ENCODE data around the gene NAB2. TPM values are rescaled to one million over a fixed set of nuclear protein-coding genes. Genes with fewer than 3 reads are reported as not detected.

The NAB2 gene
- total RNA-seq, 4 donors from 2014 or later = 44.1 to 89.6 (median 64.6) TPM

DNA sequence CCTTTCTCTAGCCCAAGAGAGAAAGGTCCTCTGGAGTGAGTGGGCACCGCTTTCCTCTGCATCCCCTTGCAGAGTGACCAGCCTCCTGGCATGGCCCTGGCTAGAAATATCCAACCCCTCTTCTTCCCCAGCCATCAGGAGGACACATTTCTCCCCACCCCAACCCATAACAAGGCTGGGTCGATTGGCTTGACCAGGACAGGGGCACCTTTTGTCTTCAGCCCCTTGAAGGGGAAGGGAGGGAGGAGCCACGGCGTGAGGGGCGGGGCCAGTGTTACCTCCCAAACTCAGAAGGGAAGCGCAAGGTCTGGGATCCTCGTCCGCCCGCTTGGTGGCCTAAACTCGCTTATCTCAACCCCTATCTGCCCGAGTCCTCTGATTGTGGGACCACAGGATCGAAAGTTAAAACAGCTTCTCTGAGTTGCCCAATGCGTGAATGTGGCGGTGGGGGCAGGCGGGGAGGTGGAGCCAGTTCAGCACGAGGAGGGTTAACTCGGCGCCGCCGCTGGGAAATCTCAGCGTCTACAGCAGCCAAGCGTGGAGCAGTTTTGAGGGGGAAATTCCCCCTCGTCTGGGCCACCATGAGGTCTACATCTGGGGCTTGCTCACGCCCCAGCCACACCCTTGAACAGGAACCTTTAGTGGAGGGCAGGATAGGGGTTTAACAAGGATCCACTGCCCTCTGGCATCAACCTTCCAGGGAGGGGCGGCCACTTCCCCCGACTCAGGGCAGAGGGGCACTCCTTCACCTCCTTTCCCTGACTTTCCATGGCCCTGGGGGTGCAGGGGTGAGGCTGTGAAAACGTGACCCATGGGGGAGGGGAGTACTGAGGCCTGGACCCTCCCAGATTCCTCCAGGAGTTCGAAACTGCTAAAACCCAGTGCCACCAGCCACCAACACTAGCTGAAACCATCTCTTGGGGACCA, 21.5 kb downstream of the NAB2 start:
- peak; percentile 81 to 96 for DNase-seq (ENCODE audit: low spot score in 2 of 2)
- H3K4me3 ChIP-seq (ENCODE audit: low read depth, poor library complexity, severe bottlenecking) = peak overlapping the region; percentile 64
- TF ChIP-seq POLR2A (IDR thresholded peaks at IDR 0.05) = no peak
- intact Hi-C loops (cut with DNase I; ENCODE audit: low total_unique reads) = loop anchor here (5.0 kb wide), 1 partner anchor 43 kb away; no protein-coding TSS in a partner anchor
- 3% methylated on average over 23 to 28 of the region's 28 CpGs for WGBS, 2 donors

DNA sequence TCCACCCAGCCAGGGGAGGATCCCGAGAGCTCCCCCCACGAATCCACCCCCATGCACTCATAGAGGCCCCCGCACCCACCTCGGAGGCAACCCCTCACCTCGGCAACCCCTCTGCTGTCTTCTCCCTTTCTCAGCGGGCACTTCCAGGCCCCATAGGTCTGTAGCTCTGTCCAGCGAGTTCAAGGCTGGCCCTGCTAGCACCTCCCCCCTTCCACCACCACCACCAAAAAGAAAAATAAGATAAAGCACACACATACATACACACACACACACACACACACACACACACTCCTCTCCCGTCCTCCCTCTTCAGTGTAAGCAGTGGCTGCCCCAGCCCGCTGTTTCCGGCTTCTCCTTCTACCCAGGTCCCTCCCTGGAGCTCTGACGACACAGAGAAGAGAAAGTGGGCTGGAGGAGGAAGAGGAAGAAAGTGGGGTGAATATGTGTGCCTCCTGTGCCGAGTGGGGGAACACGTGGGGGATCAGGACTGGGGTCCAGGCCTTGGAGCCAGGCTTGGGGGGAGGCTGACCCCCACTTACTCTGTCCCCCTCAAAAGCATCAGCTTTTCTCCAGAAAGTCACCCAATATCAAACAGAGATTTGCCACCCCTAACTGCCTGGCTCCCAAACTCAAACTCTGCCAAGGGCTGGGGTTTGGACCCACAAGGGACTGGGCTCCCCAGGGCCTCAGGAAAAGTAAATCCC, 22.3 kb downstream of the NAB2 start, which contains the start of gene STAT6:
Gene STAT6, minus strand, starts transcription at position 332 of the 704 bp plus-strand sequence. CDS start 3,084 bp downstream, outside the sequence.
- DNase-seq (ENCODE audit: low spot score in 2 of 2) = peak; percentile 91 to 96
- TF ChIP-seq, protein P1, sequence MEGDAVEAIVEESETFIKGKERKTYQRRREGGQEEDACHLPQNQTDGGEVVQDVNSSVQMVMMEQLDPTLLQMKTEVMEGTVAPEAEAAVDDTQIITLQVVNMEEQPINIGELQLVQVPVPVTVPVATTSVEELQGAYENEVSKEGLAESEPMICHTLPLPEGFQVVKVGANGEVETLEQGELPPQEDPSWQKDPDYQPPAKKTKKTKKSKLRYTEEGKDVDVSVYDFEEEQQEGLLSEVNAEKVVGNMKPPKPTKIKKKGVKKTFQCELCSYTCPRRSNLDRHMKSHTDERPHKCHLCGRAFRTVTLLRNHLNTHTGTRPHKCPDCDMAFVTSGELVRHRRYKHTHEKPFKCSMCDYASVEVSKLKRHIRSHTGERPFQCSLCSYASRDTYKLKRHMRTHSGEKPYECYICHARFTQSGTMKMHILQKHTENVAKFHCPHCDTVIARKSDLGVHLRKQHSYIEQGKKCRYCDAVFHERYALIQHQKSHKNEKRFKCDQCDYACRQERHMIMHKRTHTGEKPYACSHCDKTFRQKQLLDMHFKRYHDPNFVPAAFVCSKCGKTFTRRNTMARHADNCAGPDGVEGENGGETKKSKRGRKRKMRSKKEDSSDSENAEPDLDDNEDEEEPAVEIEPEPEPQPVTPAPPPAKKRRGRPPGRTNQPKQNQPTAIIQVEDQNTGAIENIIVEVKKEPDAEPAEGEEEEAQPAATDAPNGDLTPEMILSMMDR (IDR thresholded peaks at IDR 0.05) = no peak
- peak in 1 of 2 donors; percentile 50 for TF ChIP-seq POLR2A (IDR thresholded peaks at IDR 0.05)
- intact Hi-C loops (cut with DNase I; ENCODE audit: low total_unique reads) = loop anchor here (5.0 kb wide), 1 partner anchor 44 kb away; no protein-coding TSS in a partner anchor
- H3K4me3 ChIP-seq (ENCODE audit: low read depth, poor library complexity, severe bottlenecking) = peak within 1 kb of the TSS; percentile 64
- 1 to 2% methylated on average over 13 of the region's 13 CpGs for WGBS, 2 donors

DNA sequence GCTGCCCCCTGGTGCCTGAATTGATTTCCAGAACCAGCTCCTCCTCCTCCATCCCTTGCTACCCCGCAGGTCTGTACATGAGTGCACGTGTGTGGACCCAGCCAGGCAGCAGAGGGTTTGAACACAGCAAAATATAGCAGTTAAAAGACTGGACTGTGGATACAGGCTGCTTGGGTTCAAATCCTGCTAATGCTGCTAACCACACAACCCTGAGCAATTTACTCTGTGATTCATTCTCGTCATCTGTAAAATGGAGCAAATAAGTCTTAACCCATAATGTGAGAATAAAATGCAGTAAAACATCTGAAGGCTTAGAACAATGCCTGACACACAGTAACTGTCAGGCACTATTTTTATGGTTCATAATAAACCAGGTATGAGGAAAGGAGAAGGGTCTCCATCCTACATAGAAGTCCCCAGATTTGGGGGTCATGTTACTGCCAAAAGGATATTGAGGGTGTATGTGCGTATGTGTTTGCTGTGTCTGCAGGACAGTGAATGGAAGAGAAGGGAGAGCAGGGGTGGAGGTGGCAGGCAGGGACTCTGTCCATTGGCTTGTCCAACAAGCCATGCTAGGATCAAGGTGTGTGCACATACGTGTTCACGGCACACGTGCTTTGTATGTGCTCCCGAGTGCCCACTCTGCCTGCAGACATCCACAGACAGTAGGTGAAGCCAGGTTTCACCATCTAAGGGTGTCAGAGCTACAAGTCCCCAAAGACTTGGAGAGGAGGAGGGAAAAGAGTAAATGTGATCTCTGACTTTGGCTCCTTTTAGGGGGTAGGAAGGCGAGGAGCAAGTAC, 23.8 kb downstream of the NAB2 start:
- WGBS, 2 donors = 56 to 61% methylated on average over 9 of the region's 9 CpGs

GRCh38 chr12:57116580-57117281, 27.8 kb downstream of the NAB2 start:
- intact Hi-C loops (cut with DNase I; ENCODE audit: low total_unique reads) = no loop called here
- no peak for DNase-seq (ENCODE audit: low spot score in 2 of 2)
- 93 to 95% methylated on average over 5 of the region's 5 CpGs for WGBS, 2 donors
- no peak overlapping the region for H3K4me3 ChIP-seq (ENCODE audit: low read depth, poor library complexity, severe bottlenecking)
- TF ChIP-seq POLR2A (IDR thresholded peaks at IDR 0.05) = no peak
- TF ChIP-seq, protein P1 (IDR thresholded peaks at IDR 0.05) = no peak

More for the DNA sequence above, 23.8 kb downstream of the NAB2 start:
- TF ChIP-seq POLR2A (IDR thresholded peaks at IDR 0.05) = no peak
- TF ChIP-seq, protein P1 (IDR thresholded peaks at IDR 0.05) = no peak
- no peak for DNase-seq (ENCODE audit: low spot score in 2 of 2)
- intact Hi-C loops (cut with DNase I; ENCODE audit: low total_unique reads) = loop anchor here (5.0 kb wide), 1 partner anchor 45 kb away; no protein-coding TSS in a partner anchor
- H3K4me3 ChIP-seq (ENCODE audit: low read depth, poor library complexity, severe bottlenecking) = no peak overlapping the region

DNA sequence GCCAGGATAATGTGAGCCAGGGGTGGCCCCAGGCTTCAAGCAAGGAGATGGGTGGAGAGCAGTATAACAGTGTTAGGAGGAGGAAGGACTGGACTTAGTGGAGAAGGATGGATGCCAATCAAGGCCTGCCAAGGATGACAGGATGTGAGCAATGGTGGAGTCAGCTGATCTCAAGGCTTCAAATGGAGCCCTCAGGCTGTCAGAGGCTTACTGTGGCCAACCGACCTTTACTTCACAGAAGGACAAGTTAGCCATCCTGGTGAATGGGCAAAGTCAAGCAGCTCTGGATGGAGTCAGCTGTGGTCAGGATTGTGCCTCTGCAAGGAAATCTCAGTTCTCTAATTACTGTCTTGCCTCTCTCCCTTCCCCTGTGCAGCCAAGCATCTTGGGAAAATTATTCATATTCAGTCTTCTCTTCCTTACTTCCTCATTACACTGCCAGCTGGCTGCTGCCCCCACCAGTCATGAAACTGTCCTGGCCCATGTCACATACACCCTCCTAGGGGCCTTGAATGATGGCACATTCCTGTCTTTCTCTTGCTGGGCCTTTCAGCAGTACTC, 29.9 kb downstream of the NAB2 start:
- intact Hi-C loops (cut with DNase I; ENCODE audit: low total_unique reads) = no loop called here

More for the DNA sequence above, 29.9 kb downstream of the NAB2 start:
- TF ChIP-seq POLR2A (IDR thresholded peaks at IDR 0.05) = no peak
- TF ChIP-seq, protein P1 (IDR thresholded peaks at IDR 0.05) = no peak
- H3K4me3 ChIP-seq (ENCODE audit: low read depth, poor library complexity, severe bottlenecking) = no peak overlapping the region
- no peak for DNase-seq (ENCODE audit: low spot score in 2 of 2)
- WGBS, 2 donors = 43 to 48% methylated on average over 1 of the region's 1 CpG
